ENCODE data around the gene CCDC80.
A peak's percentile ranks its signal among the peaks of the same experiment; 100 is the strongest.
"Not testable (repeated sequence)": the region's sequence is repeated elsewhere in the genome, so short reads cannot be mapped to it uniquely, and the experiment has no call there.

Gene CCDC80

GRCh38 chr3:112579697-112580096 lies 61.2 kb downstream of the CCDC80 start:
- DNase-seq (ENCODE audit: low read depth), result no peak
- H3K4me3 ChIP-seq (ENCODE audit: low read length), result no peak overlapping the region
- TF ChIP-seq CTCF (IDR thresholded peaks at IDR 0.05; ENCODE audit: insufficient read depth, low read depth, low read length, missing control alignments), result no peak

- no peak for TF ChIP-seq CTCF (IDR thresholded peaks at IDR 0.05; ENCODE audit: insufficient read depth, low read depth, low read length, missing control alignments)
- no peak for DNase-seq (ENCODE audit: low read depth)
- H3K4me3 ChIP-seq (ENCODE audit: low read length), result no peak overlapping the region
Measured at GRCh38 chr3:112579232-112579631, 61.7 kb downstream of the CCDC80 start.

- no peak for TF ChIP-seq CTCF (IDR thresholded peaks at IDR 0.05; ENCODE audit: insufficient read depth, low read depth, low read length, missing control alignments)
- DNase-seq (ENCODE audit: low read depth), result no peak
- H3K4me3 ChIP-seq (ENCODE audit: low read length), result no peak overlapping the region
Measured at GRCh38 chr3:112572701-112573100, 68.2 kb downstream of the CCDC80 start.

GRCh38 chr3:112569265-112569664 lies 71.7 kb downstream of the CCDC80 start:
- DNase-seq (ENCODE audit: low read depth), result no peak
- no peak overlapping the region for H3K4me3 ChIP-seq (ENCODE audit: low read length)
- TF ChIP-seq CTCF (IDR thresholded peaks at IDR 0.05; ENCODE audit: insufficient read depth, low read depth, low read length, missing control alignments), result no peak

GRCh38 chr3:112568642-112569041 lies 72.3 kb downstream of the CCDC80 start:
- DNase-seq (ENCODE audit: low read depth), result peak; percentile 72
- TF ChIP-seq CTCF (IDR thresholded peaks at IDR 0.05; ENCODE audit: insufficient read depth, low read depth, low read length, missing control alignments), result no peak
- no peak overlapping the region for H3K4me3 ChIP-seq (ENCODE audit: low read length)

GRCh38 chr3:112564940-112565305 lies 76.0 kb downstream of the CCDC80 start:
- DNase-seq (ENCODE audit: low read depth), result no peak
- H3K4me3 ChIP-seq (ENCODE audit: low read length), result no peak overlapping the region
- no peak for TF ChIP-seq CTCF (IDR thresholded peaks at IDR 0.05; ENCODE audit: insufficient read depth, low read depth, low read length, missing control alignments)

- peak; percentile 23 for DNase-seq (ENCODE audit: low read depth)
- not testable (repeated sequence) for H3K4me3 ChIP-seq (ENCODE audit: low read length)
Measured at GRCh38 chr3:112564247-112564939, 76.5 kb downstream of the CCDC80 start.

Measured in epithelial cell of esophagus (primary cell).